NT2/D1 (cell line): ENCODE data around the gene SPHK1.
"Not testable (repeated sequence)": the region's sequence is repeated elsewhere in the genome, so short reads cannot be mapped to it uniquely, and the experiment has no call there.

Source experiments
- DNase-seq: peaks from one replicate; pipeline ENCODE4 v3.0.0-alpha.2; 2011; ENCODE audit warnings: low read depth, low spot score
- H3K27me3 ChIP-seq: 2 replicates; pipeline ENCODE4 v1.6.0; 2011; ENCODE audit warnings: mild to moderate bottlenecking; ENCODE audit not compliant: insufficient read length, insufficient read depth
- H3K36me3 ChIP-seq: 2 replicates; pipeline ENCODE4 v1.6.1; 2011; ENCODE audit warnings: mild to moderate bottlenecking, low read length, mixed read lengths; ENCODE audit not compliant: insufficient read depth, insufficient read length
- H3K4me1 ChIP-seq: 2 replicates; pipeline ENCODE4 v1.5.1; 2011; ENCODE audit not compliant: insufficient read depth, insufficient read length
- H3K4me3 ChIP-seq: 2 replicates; pipeline ENCODE4 v1.5.1; 2011; ENCODE audit warnings: low read depth; ENCODE audit not compliant: insufficient read length
- H3K9ac ChIP-seq: 2 replicates; pipeline ENCODE4 v1.6.0; 2011; ENCODE audit warnings: low read depth; ENCODE audit not compliant: insufficient read length
- H3K9me3 ChIP-seq: 2 replicates; pipeline ENCODE4 v1.5.1; 2011; ENCODE audit warnings: mild to moderate bottlenecking, low read length; ENCODE audit not compliant: insufficient read depth
- SUZ12 ChIP-seq: IDR thresholded peaks from 2 replicates; pipeline ENCODE4 v1.6.1; 2011; ENCODE audit not compliant: insufficient read length, insufficient read depth; ENCODE audit errors: extremely low read depth
- YY1 ChIP-seq: IDR thresholded peaks from 2 replicates; pipeline ENCODE4 v1.6.1; 2011; ENCODE audit not compliant: insufficient read length, insufficient read depth
- ZNF274 ChIP-seq: IDR thresholded peaks from 2 replicates; pipeline ENCODE4 v1.6.1; 2011; ENCODE audit warnings: mild to moderate bottlenecking, low read depth, low read length

The SPHK1 gene

DNA sequence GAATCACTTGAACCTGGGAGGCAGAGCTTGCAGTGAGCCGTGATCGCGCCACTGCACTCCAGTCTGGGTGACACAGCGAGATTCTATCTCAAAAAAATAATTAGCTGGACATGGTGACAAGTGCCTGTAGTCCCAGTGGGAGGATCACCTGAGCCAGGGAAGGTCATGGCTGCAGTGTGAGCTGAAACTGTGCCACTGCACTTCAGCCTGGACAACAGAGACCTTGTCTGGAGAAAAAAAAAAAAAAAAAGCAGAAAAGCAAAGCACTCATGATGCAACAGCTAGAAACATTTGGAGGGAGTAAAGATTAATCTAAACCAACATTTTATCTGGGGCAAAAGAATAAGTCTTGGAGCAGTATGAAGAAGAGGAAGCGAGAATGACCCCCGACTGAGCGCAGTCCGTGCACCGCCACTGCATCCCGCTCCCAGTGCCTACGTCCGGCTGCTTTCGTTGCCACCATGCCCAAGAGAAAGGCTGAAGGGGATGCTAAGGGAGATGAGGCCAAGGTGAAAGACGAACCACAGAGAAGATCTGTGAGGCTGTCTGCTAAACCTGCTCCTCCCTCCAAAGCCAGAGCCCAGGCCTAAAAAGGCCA is 38.9 kb upstream of the SPHK1 start:
- TF ChIP-seq SUZ12: no peak
- TF ChIP-seq YY1: no peak
- TF ChIP-seq ZNF274: no peak
- Histone ChIP-seq H3K4me1 (peaks cover 1% of the 10 kb centered on the region), H3K9me3 (no peaks in the 10 kb centered on the region), H3K4me3 (no peak overlapping the region), H3K9ac (no peak overlapping the region), H3K27me3 (no peaks in the 10 kb centered on the region), H3K36me3 (peaks cover 60% of the 10 kb centered on the region)
- DNase-seq: no peak

DNA sequence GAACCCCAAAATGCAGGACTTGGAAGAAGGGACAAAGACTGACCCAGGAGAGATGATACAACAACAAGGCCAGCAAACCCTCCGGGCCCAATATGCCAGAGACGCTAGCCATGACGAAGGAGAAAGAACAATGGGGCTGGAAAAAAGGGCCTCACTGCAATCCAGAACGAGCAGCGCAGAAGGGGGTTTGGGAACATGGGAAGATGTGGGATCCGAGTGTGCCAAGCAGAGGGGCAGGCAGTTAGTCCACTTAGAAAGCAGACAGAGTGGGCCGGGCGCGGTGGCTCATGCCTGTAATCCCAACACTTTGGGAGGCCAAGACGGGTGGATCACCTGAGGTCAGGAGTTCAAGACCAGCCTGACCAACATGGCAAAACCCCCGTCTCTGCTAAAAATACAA is 37.5 kb upstream of the SPHK1 start:
- not testable (repeated sequence) for H3K9me3 ChIP-seq, H3K4me3 ChIP-seq, H3K4me1 ChIP-seq, H3K27me3 ChIP-seq, H3K9ac ChIP-seq, DNase-seq
- H3K36me3 ChIP-seq: peaks cover 51% of the 10 kb centered on the region

DNA sequence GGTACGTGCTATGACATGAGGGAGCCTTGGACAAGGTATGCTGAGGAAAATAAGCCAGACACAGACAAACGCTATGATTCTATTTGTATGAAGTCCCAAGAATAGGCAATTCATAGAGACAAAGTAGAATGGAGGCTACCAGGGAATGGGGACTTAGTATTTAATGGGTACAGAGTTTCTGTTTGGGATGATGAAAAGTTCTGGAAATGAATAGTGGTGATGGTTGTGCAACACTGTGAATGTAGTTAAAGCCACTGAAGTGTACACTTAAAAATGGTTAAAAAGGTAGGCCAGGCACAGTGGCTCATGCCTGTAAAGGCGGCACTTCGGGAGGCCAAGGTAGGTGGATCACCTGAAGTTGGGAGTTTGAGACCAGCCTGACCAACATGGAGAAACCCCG is 33.9 kb upstream of the SPHK1 start:
- Histone ChIP-seq H3K27me3 (peaks cover 5% of the 10 kb centered on the region), H3K4me3 (no peak overlapping the region), H3K9me3 (no peaks in the 10 kb centered on the region), H3K36me3 (peaks cover 25% of the 10 kb centered on the region), H3K4me1 (no peaks in the 10 kb centered on the region), H3K9ac (no peak overlapping the region)
- no peak for DNase-seq
- TF ChIP-seq SUZ12 (no peak), YY1 (no peak), ZNF274 (no peak)

DNA sequence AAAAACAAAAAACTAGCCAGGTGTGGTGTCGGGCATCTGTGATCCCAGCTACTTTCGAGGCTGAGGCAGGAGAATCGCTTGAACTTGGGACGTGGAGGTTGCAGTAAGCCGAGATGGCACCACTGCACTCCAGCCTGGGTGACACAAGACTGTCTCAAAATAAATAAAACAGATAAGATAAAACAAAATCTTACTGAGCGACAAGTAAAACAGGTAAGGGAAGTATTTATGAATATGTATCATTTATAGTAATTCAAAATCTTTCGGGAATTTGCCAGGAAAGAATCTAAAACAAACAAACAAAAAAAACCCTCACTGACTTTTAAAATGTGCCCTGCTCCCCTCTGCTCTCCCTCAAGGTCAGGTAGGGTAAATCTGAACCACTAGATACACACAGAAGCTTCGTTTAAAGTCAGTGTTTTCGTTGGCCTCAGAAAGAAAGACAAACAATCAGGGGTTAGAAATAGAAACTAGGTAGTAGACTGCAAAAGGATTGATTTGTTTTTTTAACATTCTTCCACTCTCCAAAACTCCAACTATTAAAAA is 32.8 kb upstream of the SPHK1 start:
- H3K27me3 ChIP-seq: peaks cover 5% of the 10 kb centered on the region
- no peak for TF ChIP-seq ZNF274
- H3K9me3 ChIP-seq: no peaks in the 10 kb centered on the region
- no peak overlapping the region for H3K9ac ChIP-seq
- no peaks in the 10 kb centered on the region for H3K4me1 ChIP-seq
- no peak overlapping the region for H3K4me3 ChIP-seq
- no peak for DNase-seq
- peaks cover 14% of the 10 kb centered on the region for H3K36me3 ChIP-seq

DNA sequence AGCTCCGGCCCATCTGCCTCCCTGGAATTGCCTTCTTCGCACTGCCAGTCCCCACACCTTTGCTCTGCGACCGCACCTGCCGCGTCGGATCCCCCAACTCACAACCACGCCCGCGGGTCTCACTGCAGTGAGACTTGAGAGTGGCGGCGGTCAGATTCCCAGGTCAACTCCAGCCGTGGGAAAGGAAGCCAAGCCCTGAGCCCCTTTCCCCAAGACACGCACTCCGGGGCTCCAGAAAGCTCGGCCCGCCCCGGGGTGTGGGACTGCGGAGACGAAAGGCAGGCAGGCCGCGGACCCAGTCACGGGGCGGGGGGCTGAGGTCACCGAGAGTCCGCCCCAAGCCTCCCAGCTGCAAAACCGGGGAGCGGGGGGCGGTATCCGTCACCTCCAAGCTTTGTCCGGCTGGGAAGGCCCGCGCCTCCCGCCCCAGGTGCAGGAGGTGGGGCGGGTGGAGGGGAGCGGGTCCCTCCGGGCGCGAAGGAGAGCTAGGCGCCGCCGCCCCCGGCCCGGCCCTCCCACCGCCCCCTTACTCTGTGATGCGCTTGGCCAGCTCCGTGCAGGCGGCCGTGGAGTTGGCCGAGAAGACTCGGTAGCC is 31.3 kb upstream of the SPHK1 start:
- TF ChIP-seq YY1: no peak
- no peak for TF ChIP-seq SUZ12
- no peak for TF ChIP-seq ZNF274

DNA sequence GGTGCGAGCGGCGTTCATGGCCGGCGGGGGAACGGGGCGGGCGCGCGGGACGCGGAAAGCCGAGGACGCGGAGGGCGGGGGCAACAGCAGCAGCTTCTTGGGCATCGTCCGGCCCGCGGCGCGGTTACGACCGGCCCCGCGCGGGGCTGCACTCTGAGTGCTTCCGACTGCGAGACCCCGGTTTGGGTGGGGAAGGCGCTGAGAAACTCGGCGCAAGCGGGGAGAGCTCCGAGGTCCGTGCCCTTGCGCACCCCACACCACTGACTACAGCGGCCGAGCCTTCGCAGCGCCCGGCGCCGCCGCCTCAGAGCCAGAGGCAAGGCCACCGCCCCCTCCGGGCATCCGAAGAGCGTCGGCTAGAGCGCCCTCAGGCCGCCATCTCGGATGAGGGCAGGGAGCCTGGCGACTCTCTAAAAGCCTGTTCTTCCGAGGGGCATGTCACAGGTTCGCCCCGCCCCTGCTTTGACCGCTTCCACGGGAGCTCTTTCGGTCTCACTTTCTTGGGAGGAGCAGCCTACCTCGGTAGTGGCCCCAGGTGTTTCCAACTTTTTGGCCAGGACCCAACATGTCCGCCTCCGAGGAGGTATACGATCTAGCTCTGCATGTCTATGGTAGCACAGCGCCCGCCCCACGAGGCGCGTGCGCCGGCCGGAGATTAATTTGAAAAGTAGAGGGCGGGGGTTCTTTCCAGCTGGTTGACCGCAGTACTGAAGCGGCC is 30.7 kb upstream of the SPHK1 start, which contains the start of gene PRPSAP1:
Gene PRPSAP1, minus strand, starts transcription at position 318 of the 718 bp plus-strand sequence. Its CDS starts 213 bp downstream, at position 105.
- Histone ChIP-seq H3K4me1 (no peaks in the 10 kb centered on the region), H3K36me3 (no peaks in the 10 kb centered on the region), H3K9ac (peak within 1 kb of the TSS; percentile 97), H3K27me3 (peaks cover 5% of the 10 kb centered on the region), H3K9me3 (no peaks in the 10 kb centered on the region), H3K4me3 (peak within 1 kb of the TSS; percentile 87)
- peak; percentile 77 for DNase-seq
- TF ChIP-seq YY1 (peak; percentile 98), ZNF274 (no peak)

More for the DNA sequence above, 31.3 kb upstream of the SPHK1 start:
- no peak for DNase-seq
- Histone ChIP-seq H3K36me3 (peaks cover under 1% of the 10 kb centered on the region), H3K9me3 (no peaks in the 10 kb centered on the region), H3K4me1 (no peaks in the 10 kb centered on the region), H3K27me3 (peaks cover 5% of the 10 kb centered on the region), H3K9ac (peak overlapping the region; percentile 97), H3K4me3 (peak overlapping the region; percentile 87)

DNA sequence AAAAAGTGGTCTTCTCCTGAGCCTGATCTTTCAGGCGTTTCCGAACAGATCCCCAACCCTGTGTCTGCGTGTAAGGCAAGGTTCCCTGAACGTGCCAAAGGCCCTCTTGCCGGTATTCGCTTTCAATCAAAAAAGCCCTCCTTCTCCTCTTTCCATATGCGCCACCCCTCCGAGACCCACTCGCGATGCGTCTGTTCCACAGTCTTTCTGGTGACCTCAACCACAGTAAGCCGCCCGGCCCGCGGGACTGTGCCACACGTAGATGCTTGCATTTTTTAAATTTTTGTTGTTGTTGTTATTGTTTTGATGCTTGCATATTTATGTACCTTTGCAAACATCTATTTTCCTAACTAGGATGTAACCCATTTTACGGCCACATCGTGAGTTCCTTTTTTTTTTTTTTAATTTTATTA is 30.1 kb upstream of the SPHK1 start:
- peaks cover 5% of the 10 kb centered on the region for H3K27me3 ChIP-seq
- no peaks in the 10 kb centered on the region for H3K4me1 ChIP-seq
- TF ChIP-seq YY1: no peak
- TF ChIP-seq SUZ12: no peak
- TF ChIP-seq ZNF274: no peak
- no peak for DNase-seq
- no peaks in the 10 kb centered on the region for H3K36me3 ChIP-seq
- peak overlapping the region; percentile 87 for H3K4me3 ChIP-seq
- peak overlapping the region; percentile 97 for H3K9ac ChIP-seq
- H3K9me3 ChIP-seq: no peaks in the 10 kb centered on the region
